HEK293T (cell line): ENCODE data around the gene MMP7.

Experiments used
- SUZ12 ChIP-seq: fragments of 450-650 bp; IDR thresholded peaks from 2 replicates; pipeline ENCODE4 v1.6.1; 2016; ENCODE audit warnings: mild to moderate bottlenecking
- TARDBP ChIP-seq: fragments of 450-650 bp; IDR thresholded peaks from 2 replicates; pipeline ENCODE4 v1.6.1; 2016

- no peak for TF ChIP-seq TARDBP
- TF ChIP-seq SUZ12 = no peak
Measured at GRCh38 chr11:102561636-102562035, 31.1 kb upstream of the MMP7 start.
